Hematopoietic multipotent progenitor cell (in vitro differentiated cells): ENCODE measurements around the gene PIK3C2B. TPM values are rescaled to one million over a fixed set of nuclear protein-coding genes. Genes with fewer than 3 reads are reported as not detected.

Experiments used
- DNase-seq, 3 donors: peaks; one replicate each; pipeline ENCODE4 v3.0.0-alpha.2; 2011 to 2015; ENCODE audit warnings: low read depth in 2 of 3, low spot score in 2 of 3
- total RNA-seq: library from RNA; depleted of rRNA; stranded (reverse); fragments of >200 nt; gene quantifications from one replicate; pipeline ENCODE4 v1.2.3, GENCODE V29; 2012

Gene PIK3C2B
- total RNA-seq, 1 donor = 32.6 TPM

GRCh38 chr1:204445860-204446412 is 48.7 kb downstream of the PIK3C2B start:
- DNase-seq = peak in 1 of 3 donors; percentile 63

Other genes starting within 250 kb of the PIK3C2B start
- gene PLEKHA6, start 134.9 kb downstream of the PIK3C2B start, total RNA-seq = 1.6 TPM
- 30.4 TPM for gene PPP1R15B, start 83.0 kb downstream of the PIK3C2B start, total RNA-seq
- 38.5 TPM for gene MDM4, start 21.6 kb upstream of the PIK3C2B start, total RNA-seq
- gene LRRN2, start 190.9 kb upstream of the PIK3C2B start, total RNA-seq = 1.3 TPM